NCI-H2227 (cell line): ENCODE results near the gene SPA17.

Source experiments
- DNase-seq: peaks from one replicate; lab custom pipeline; 2025; ENCODE audit not compliant: unreplicated experiment; lab: John Stamatoyannopoulos, UW

The SPA17 gene

GRCh38 chr11:124722176-124722575, 48.5 kb downstream of the SPA17 start:
- no peak for DNase-seq

DNA sequence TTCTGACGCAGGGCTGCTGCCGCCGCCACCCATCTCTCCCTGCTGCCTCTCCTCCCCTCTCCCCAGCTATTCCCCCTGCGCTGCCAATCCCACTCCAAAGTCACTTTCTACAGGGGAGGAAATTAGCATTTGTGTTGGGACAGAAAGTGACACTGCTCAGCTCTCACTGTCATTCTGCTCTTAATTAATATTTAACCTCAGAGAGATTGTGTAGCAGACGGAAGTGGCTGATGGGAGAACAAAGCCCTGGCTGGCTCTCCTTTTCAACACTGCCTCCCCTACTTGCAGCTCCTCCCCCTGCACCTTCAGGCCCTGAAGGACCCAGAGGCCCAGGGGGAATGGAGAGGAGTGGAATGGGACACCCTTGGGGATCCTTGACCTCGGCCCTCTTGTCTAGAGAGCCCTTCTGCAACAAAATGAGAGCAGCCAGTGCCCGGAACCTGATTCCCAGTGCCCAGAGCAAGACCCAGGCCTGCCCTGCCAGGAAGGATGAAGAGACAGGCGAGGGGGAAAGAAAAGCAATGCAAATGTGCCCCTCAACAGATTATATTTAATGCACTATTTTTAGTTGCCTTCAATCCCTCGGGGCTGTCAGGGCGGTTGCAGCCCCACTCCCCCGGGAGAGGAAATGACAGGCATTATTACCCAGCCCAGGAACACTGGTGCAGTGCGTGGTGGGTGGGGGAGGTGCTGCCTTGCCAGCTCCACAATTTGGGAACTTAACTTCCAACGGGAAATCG, 51.4 kb downstream of the SPA17 start:
- DNase-seq, result no peak

- DNase-seq, result no peak
These were observed 52.0 kb downstream of the SPA17 start for GRCh38 chr11:124725719-124726105.

GRCh38 chr11:124727474-124727873, 53.8 kb downstream of the SPA17 start:
- DNase-seq, result no peak

DNA sequence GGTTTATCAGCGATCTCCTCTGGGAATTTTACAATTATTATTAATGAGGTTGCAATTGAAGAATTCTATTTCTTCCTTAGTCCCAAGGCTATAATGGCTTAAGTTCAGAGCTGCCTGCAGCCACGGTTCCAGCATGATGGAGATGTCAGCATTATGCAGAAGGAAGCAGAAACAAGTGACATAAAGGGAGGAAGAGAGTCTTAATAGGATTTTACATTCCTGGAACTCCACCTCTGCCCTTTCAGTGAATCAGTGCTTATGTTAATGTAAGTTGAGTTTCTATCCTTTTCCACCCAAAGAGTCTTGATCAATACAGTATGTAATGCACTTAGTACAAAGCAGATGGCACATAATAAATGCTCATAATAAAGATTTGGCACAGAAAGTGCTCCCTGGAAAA, 54.4 kb downstream of the SPA17 start:
- DNase-seq, result no peak

GRCh38 chr11:124729571-124729970, 55.9 kb downstream of the SPA17 start:
- DNase-seq, result no peak

GRCh38 chr11:124732230-124732629, 58.5 kb downstream of the SPA17 start:
- DNase-seq, result no peak

DNA sequence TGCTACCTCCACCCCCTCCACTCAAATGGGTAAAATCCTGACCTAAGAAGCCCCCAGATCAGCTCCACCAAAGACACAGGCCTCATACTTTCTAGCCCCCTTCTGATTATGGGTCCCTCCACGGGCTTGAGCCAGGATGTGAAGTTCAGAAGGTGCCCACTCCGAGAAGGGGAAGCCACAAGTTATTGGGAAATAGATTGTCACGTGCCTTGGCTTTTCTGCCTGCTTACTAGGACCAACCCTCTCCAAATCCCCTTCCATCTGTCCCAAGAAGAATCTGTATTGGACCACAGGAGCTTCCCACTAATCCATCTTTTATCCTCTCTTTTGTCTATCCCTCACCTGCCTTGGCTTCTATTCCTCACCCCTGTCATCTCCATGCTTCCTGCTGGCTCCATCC, 63.0 kb downstream of the SPA17 start:
- DNase-seq, result no peak

GRCh38 chr11:124737638-124738305, 64.1 kb downstream of the SPA17 start:
- DNase-seq, result no peak

DNA sequence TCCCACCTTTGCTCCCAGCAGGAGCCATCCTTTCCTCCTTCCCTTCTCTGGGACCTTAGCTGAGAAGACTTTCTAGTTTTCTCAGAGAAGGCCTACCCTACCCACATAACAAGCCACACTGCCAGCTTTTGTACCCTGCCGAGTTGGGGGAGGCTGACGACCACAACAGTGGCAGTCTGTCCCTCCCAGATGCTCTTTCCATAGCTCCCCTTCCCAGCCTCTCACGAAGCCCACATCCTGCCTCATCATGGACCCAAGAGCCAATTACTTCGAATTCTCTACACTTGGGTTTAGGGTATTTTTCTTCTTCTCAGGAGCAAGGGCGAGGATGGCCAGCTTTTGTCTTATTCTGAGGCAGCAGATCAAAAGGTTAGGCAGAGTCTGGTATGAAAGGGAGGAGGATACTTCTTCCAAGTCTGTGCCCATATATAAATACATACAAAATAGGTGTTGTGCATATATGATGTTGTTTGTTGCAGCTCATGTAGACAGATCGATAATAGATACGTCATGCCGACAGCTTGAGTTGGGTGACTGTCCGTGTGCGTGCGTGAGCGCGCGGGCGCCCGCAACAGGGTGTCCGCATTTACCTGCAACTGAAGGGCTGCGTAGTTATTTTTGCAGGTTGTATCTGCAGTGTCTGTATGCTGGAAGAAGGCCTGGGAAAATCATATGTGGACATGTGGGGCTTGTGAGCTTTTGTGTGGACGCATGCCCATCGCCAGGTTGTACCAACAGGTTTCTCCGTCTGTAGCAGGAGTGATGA, 65.2 kb downstream of the SPA17 start:
- no peak for DNase-seq

- peak; percentile 94 for DNase-seq
These were observed 66.0 kb downstream of the SPA17 start, which contains the start of gene NRGN for GRCh38 chr11:124739479-124740276. Gene NRGN (plus strand): TSS chr11:124739942. CDS start chr11:124740085, 143 bp downstream.

DNA sequence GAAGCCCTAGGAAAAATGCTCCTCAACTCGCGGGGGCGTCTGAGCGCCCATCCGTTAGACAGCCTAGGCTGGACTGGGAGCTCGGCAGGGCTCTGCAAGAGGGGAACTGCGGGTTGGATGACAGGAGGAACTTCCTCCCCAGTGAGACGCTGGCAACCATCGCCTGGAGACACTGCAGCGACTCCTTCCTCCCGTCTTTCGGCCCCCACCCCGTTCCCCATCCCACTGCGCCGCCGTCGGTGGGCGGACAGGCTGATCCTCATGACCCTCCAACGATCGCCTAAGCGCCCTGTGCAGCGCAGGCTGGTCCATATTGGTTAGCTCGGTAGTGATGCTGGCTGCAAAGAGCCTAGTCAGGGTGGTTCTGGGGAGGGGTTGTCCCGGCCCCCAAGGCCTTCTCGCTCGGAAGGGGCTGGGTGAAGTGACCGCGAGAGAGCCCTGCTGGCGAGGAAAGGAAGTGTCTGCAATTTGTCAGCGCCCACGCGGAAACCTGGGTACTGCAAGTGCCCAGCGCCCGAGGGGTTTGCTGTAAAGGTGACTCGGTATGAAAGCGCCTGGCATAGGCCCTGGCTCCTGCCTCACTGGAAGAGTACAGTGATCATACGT, 66.7 kb downstream of the SPA17 start:
- peak; percentile 60 for DNase-seq

GRCh38 chr11:124742555-124742954, 68.9 kb downstream of the SPA17 start:
- no peak for DNase-seq

DNA sequence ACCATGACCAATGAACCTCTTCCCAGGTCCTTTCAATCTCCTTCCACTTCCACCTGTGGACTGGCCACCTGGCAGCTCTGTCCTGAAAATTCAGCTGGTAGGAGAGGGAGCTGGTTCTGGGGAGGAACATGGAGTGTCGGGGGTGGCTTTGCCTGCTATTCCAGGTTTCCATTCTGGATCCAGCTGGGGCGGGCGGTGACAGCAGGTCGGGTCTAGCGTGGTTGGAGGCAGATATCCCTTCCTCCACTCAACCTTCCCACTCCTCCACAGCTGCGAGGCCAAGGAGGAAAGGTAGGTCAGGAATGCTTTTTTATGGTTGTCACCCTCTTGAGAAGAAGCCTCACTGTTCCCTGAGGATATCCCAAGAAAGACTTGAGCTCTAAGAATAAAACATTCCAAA, 69.3 kb downstream of the SPA17 start:
- no peak for DNase-seq

DNA sequence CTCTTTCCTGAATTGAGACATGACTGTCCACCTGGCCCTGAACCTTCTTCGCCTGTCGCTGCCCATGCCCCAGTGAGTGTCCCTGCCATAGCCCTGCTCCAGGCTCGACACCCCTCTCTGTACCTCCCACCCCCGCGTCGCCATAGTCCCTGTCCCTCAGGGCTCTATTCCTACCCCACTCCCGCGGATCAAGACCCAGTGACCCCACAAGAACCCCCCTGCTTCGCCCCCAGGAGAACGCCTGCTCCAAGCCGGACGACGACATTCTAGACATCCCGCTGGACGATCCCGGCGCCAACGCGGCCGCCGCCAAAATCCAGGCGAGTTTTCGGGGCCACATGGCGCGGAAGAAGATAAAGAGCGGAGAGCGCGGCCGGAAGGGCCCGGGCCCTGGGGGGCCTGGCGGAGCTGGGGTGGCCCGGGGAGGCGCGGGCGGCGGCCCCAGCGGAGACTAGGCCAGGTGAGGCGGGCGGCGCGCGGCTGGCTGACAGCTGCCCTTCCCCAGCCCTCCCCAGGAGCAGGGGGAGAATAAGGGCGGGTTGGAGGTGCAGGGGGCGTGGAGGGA, 71.6 kb downstream of the SPA17 start:
- no peak for DNase-seq

DNA sequence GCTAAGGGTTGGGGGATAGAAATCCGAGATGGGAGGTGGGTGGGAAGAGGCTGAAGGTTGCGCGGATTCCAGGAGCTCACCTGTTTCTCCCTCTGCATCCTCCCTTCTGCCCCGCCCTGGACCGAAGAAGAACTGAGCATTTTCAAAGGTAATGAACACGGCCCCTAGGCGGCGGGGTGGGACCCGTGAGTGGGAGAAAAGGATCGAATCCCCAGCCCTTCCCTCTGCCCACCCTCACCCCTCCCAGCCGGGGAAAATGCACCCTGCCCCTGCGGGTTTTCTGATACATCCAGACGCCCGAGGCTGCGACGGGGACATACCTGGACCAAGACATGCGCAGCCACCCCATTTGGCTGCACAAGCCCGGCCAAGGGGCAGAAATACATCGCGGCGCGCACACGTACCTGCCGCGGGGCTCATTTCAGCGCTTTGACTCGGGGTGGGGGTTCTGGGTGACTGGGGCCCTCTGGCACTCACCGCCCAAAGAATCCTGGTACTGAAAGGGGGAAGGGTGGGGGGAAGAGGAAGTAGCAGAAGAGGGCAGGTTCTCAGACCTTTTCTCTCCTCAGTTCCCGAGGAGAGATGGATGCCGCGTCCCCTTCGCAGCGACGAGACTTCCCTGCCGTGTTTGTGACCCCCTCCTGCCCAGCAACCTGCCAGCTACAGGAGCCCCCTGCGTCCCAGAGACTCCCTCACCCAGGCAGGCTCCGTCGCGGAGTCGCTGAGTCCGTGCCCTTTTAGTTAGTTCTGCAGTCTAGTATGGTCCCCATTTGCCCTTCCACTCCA, 72.3 kb downstream of the SPA17 start:
- no peak for DNase-seq

DNA sequence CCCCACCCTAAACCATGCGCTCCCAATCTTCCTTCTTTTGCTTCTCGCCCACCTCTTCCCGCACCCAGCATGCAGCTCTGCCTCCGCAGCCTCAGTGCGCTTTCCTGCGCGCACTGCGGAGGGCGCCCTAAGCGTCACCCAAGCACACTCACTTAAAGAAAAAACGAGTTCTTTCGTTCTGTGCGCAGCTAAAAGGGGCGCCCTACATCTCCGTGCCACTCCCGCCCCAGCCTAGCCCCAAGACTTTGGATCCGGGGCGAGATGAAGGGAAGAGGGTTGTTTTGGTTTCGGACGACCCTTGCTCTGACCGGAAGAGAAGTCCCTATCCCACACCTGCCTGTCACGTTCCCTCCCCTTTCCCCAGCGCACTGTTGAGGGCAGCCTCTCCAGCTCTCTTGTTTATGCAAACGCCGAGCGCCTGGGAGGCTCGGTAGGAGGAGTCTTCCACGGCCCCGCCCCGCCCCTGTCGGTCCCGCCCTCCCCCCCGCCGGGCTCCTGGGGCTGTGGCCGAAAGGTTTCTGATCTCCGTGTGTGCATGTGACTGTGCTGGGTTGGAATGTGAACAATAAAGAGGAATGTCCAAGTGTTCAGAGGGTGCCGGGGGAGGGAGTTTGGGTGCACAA, 73.0 kb downstream of the SPA17 start:
- no peak for DNase-seq
